Psoas muscle (tissue), 8 donors: ENCODE measurements around the gene ZNF783. TPM values are rescaled to one million over a fixed set of nuclear protein-coding genes. Genes with fewer than 3 reads are reported as not detected.

Experiments used
- ATAC-seq, 4 donors: fragments of 200-7000 bp; cut with Tn5 transposase; one replicate each; pipeline ENCODE4 v1.9.1; 2020; ENCODE audit warnings: moderate library complexity in 3 of 4, mild to moderate bottlenecking in 2 of 4
- DNase-seq, 2 donors: peaks; one replicate each; pipeline ENCODE4 v3.0.0-alpha.2; 2020
- H3K27ac ChIP-seq: fragments of 200-600 bp; one replicate; pipeline ENCODE4 v1.8.0; 2022
- H3K27me3 ChIP-seq, 3 donors: fragments of 200-600 bp in 1 of 3; one replicate each; pipeline versions ENCODE4 v1.6.1 to v1.8.0; 2013 to 2022; ENCODE audit warnings: low read length in 2 of 3, mild to moderate bottlenecking in 2 of 3, moderate library complexity in 1 of 3; ENCODE audit not compliant: insufficient read depth in 3 of 3
- H3K36me3 ChIP-seq, 2 donors: fragments of 200-600 bp in 1 of 2; one replicate each; pipeline versions ENCODE4 v1.6.1 to v1.8.0; 2013 to 2022; ENCODE audit warnings: low read depth in 1 of 2, mild to moderate bottlenecking in 1 of 2, moderate library complexity in 1 of 2; ENCODE audit not compliant: insufficient read depth in 1 of 2
- H3K4me1 ChIP-seq: fragments of 200-600 bp; one replicate; pipeline ENCODE4 v1.8.0; 2022
- H3K4me3 ChIP-seq: fragments of 200-600 bp; one replicate; pipeline ENCODE4 v1.8.0; 2022; ENCODE audit warnings: mild to moderate bottlenecking
- H3K9me3 ChIP-seq: fragments of 200-600 bp; one replicate; pipeline ENCODE4 v1.8.0; 2022
- WGBS, 3 donors: extraction: QIAGEN DNeasy Blood & Tissue Kit; methylation state at CpG; one replicate each; pipeline versions ENCODE4 v1.1.6 to v1.1.7; 2013; 5-methylcytosine and 5-hydroxymethylcytosine counted together
- intact Hi-C, 2 donors: fragments of 100-400 bp; cut with DNase I; formaldehyde crosslinking; loops; one replicate each; pipeline versions ENCODE4 v1.11.0 to v1.14.2; 2022
- polyA plus RNA-seq, 3 donors: library from polyadenylated mRNA; stranded (reverse); fragments of 200-250 nt; gene quantifications; one replicate each; pipeline ENCODE4 v1.2.3, GENCODE V29; 2013
- total RNA-seq, 4 donors: library from RNA; stranded (reverse); fragmentation: NEBNext Ultra II Directional in 2 of 4; extraction: Animal tissue kit (Norgen Biotek cat#: 25700) in 2 of 4; gene quantifications; one replicate each; pipeline versions ENCODE4 v1.2.1 to v1.2.4, GENCODE V29; 2021 to 2023
- TF ChIP-seq, protein P1 (sequence below): fragments of 200-600 bp; IDR thresholded peaks from one replicate; pipeline ENCODE4 v1.8.0; 2022; ENCODE audit warnings: antibody characterized with exemption
- donor health status: healthy with polysubstance abuse.
- donor health status: DM: no; HTN: no; CAD: no; lungs with moderate emphysema.
- donor health status: Bipolar disorder and iron deficiency.
- donor health status: healthy.
- donor health status: DM: yes; HTN: yes; CAD: no.
- donor health status: DM: no; HTN: no; CAD: no.
- donor health status: DM: no; HTN: no; CAD: no.
- donor health status: DM: yes; HTN: yes; CAD: no.

ZNF783 gene
- total and polyA plus RNA-seq, 7 donors = 4.2 to 11.1 (median 6.3) TPM

DNA sequence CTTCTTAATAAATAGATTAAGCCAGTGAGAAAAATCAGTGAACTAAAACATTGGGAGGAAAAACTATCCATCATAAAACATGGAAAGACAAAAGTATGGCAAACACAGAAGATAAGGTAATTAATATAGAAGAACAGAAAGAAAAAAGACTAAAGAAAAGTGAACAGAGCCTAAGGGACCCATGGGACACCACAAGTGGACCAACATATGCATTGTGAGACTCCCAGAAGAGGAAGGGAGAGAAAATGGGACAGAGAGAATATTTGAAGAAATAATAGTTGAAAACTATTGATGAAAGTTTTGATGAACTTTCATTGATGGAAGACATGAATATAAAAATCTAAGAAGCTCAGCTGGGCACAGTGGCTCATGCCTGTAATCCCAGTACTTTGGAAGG, 71.3 kb downstream of the ZNF783 start:
- Histone ChIP-seq H3K4me1 (no peaks in the 10 kb centered on the region), H3K4me3 (no peak overlapping the region), H3K27me3 (no peaks in the 10 kb centered on the region), H3K36me3 (no peaks in the 10 kb centered on the region), H3K9me3 (peaks cover 10% of the 10 kb centered on the region), H3K27ac (no peak overlapping the region)
- ATAC-seq = no peak
- DNase-seq = no peak
- intact Hi-C loops = no loop called here
- TF ChIP-seq, protein P1, sequence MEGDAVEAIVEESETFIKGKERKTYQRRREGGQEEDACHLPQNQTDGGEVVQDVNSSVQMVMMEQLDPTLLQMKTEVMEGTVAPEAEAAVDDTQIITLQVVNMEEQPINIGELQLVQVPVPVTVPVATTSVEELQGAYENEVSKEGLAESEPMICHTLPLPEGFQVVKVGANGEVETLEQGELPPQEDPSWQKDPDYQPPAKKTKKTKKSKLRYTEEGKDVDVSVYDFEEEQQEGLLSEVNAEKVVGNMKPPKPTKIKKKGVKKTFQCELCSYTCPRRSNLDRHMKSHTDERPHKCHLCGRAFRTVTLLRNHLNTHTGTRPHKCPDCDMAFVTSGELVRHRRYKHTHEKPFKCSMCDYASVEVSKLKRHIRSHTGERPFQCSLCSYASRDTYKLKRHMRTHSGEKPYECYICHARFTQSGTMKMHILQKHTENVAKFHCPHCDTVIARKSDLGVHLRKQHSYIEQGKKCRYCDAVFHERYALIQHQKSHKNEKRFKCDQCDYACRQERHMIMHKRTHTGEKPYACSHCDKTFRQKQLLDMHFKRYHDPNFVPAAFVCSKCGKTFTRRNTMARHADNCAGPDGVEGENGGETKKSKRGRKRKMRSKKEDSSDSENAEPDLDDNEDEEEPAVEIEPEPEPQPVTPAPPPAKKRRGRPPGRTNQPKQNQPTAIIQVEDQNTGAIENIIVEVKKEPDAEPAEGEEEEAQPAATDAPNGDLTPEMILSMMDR = no peak

DNA sequence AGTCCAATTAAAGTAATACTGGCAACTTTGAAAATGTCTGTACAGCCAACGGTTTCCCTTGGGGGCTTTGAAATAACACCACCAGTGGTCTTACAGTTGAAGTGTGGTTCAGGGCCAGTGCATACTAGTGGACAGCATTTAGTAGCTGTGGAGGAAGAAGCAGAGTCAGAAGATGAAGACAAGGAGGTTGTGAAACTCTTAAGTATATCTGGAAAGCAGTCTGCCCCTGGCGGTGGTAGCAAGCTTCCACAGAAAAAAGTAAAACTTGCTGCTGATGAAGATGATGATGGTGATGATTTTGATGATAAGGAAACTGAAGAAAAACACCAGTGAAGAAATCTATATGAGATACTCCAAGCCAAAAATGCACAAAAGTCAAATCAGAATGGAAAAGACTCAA, 72.2 kb downstream of the ZNF783 start:
- WGBS, 3 donors = 69 to 84% (median 73%) methylated on average over 2 of the region's 2 CpGs
- intact Hi-C loops = no loop called here
- TF ChIP-seq, protein P1 = no peak
- no peak overlapping the region for H3K4me3 ChIP-seq
- no peak overlapping the region for H3K27ac ChIP-seq
- no peaks in the 10 kb centered on the region for H3K4me1 ChIP-seq
- DNase-seq (no peak), ATAC-seq (no peak)
- H3K27me3 ChIP-seq = no peaks in the 10 kb centered on the region
- no peaks in the 10 kb centered on the region for H3K36me3 ChIP-seq
- H3K9me3 ChIP-seq = peaks cover 15% of the 10 kb centered on the region

Other genes starting within 250 kb of the ZNF783 start
- gene PDIA4, start 233.7 kb upstream of the ZNF783 start, total RNA-seq = 10 to 100 TPM; 11.3 to 17.5 (median 13.8) TPM
- gene PDIA4, start 233.7 kb upstream of the ZNF783 start, polyA plus RNA-seq = 10 to 100 TPM in 2 of 3 donors, 1 to 10 TPM in 1; 9.8 to 29.2 (median 14.5) TPM
- 1 to 10 TPM; 2.1 to 3.6 (median 3.3) TPM for gene ZNF786, start 171.5 kb upstream of the ZNF783 start, total RNA-seq
- gene ZNF786, start 171.5 kb upstream of the ZNF783 start, polyA plus RNA-seq = 1 to 10 TPM; 2.5 to 4.4 (median 3.1) TPM
- gene ZNF425, start 135.9 kb upstream of the ZNF783 start, total RNA-seq = 1 to 10 TPM in 3 of 4 donors, under 1 TPM in 1; 0.76 to 1.9 (median 1.7) TPM
- 1 to 10 TPM in 2 of 3 donors, under 1 TPM in 1; 0.66 to 2.5 (median 1.4) TPM for gene ZNF425, start 135.9 kb upstream of the ZNF783 start, polyA plus RNA-seq
- gene ZNF398, start 114.7 kb upstream of the ZNF783 start, total RNA-seq = 10 to 100 TPM in 1 of 4 donors, 1 to 10 TPM in 3; 7.8 to 12.4 (median 8.6) TPM
- gene ZNF398, start 114.7 kb upstream of the ZNF783 start, polyA plus RNA-seq = 1 to 10 TPM; 2.8 to 6.9 (median 4.2) TPM
- 10 to 100 TPM; 15.3 to 22.5 (median 16.7) TPM for gene ZNF282, start 66.7 kb upstream of the ZNF783 start, total RNA-seq
- 10 to 100 TPM in 1 of 3 donors, 1 to 10 TPM in 2; 7.6 to 11.5 (median 10.0) TPM for gene ZNF282, start 66.7 kb upstream of the ZNF783 start, polyA plus RNA-seq
- gene ZNF212, start 22.5 kb upstream of the ZNF783 start, total RNA-seq = 1 to 10 TPM; 3.2 to 6.4 (median 4.5) TPM
- 1 to 10 TPM; 3.1 to 5.4 (median 4.3) TPM for gene ZNF212, start 22.5 kb upstream of the ZNF783 start, polyA plus RNA-seq
- gene ZNF777, start 198.9 kb downstream of the ZNF783 start, total RNA-seq = 10 to 100 TPM; 10.6 to 18.6 (median 12.2) TPM
- gene ZNF777, start 198.9 kb downstream of the ZNF783 start, polyA plus RNA-seq = 10 to 100 TPM in 2 of 3 donors, 1 to 10 TPM in 1; 9.3 to 17.2 (median 14.1) TPM
- gene ZNF746, start 235.6 kb downstream of the ZNF783 start, total RNA-seq = 10 to 100 TPM in 1 of 4 donors, 1 to 10 TPM in 3; 8.5 to 12.7 (median 9.3) TPM
- gene ZNF746, start 235.6 kb downstream of the ZNF783 start, polyA plus RNA-seq = 1 to 10 TPM; 5.0 to 8.2 (median 5.1) TPM